Ovary (tissue), 3 donors: ENCODE measurements around the gene IQCC.

Source experiments
- POLR2A ChIP-seq: fragments of 450-650 bp; IDR thresholded peaks from one replicate; pipeline ENCODE4 v1.6.1; 2017; ENCODE audit warnings: antibody characterized with exemption, mild to moderate bottlenecking, moderate library complexity
- TF ChIP-seq, protein P1 (sequence below), 3 donors: fragments of 450-650 bp in 2 of 3; fragments of 200-600 bp in 1 of 3; IDR thresholded peaks; one replicate each; pipeline versions ENCODE4 v1.5.1 to v1.8.0; 2016 to 2022; ENCODE audit warnings: antibody characterized with exemption in 3 of 3, mild to moderate bottlenecking in 1 of 3
- donor health status: DM: no; HTN: no; CAD: no.

DNA sequence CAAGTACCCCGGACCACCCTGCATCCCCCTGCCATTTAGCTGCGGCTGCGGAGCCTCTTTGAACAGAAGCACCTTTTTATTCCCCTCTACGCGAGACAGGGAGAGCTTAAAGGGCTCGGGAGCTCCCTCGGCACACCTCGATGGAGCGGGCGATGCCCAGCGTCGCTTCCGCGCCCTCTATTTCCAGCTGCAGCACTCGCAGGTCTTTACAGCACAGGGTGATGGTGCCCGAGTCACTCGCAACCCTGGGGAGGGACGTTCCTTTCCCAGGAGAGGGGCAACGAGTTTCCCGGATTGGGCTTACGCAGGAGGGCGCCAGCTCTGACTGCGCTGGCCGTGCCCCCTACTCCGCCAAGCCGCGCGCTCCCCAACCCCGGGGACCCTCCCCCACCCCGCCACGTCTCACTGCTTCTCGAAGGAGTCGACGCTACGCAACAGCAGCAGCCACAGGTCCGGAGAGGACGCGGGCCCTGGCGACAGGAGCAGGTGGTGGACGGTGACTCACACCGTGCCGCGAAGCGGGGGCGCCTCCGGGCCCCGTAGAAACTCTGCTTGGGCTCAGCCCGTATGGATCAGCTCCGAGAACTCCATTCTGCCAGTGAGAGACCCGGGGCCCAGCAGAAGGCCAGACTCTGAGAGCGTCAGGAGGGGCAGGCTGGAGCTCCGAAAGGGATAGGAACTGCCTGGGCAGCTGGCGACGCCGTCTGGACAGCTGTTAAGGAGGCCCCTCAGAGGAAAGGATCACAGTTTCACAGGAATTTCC is 35.7 kb downstream of the IQCC start:
- peak; percentile 43 for TF ChIP-seq POLR2A
- TF ChIP-seq, protein P1, sequence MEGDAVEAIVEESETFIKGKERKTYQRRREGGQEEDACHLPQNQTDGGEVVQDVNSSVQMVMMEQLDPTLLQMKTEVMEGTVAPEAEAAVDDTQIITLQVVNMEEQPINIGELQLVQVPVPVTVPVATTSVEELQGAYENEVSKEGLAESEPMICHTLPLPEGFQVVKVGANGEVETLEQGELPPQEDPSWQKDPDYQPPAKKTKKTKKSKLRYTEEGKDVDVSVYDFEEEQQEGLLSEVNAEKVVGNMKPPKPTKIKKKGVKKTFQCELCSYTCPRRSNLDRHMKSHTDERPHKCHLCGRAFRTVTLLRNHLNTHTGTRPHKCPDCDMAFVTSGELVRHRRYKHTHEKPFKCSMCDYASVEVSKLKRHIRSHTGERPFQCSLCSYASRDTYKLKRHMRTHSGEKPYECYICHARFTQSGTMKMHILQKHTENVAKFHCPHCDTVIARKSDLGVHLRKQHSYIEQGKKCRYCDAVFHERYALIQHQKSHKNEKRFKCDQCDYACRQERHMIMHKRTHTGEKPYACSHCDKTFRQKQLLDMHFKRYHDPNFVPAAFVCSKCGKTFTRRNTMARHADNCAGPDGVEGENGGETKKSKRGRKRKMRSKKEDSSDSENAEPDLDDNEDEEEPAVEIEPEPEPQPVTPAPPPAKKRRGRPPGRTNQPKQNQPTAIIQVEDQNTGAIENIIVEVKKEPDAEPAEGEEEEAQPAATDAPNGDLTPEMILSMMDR (IDR thresholded peaks at IDR 0.05), result no peak
